Brain microvascular endothelial cell (primary cell): ENCODE data around the gene GGNBP2.
"Not testable (repeated sequence)": the region's sequence is repeated elsewhere in the genome, so short reads cannot be mapped to it uniquely, and the experiment has no call there.

Experiments used
- DNase-seq: peaks from one replicate; pipeline ENCODE4 v3.0.0-alpha.2; 2020
- H3K27ac ChIP-seq: fragments of 250-450 bp; sonication (Bioruptor Pico); 2 replicates; pipeline ENCODE4 v1.5.1; 2020; ENCODE audit warnings: mild to moderate bottlenecking, moderate library complexity
- H3K27me3 ChIP-seq: fragments of 250-450 bp; sonication (Bioruptor Pico); replicated peaks from 2 replicates; pipeline ENCODE4 v1.5.1; 2020; ENCODE audit warnings: mild to moderate bottlenecking
- H3K36me3 ChIP-seq: fragments of 250-450 bp; sonication (Bioruptor Pico); replicated peaks from 2 replicates; pipeline ENCODE4 v1.5.1; 2020; ENCODE audit warnings: mild to moderate bottlenecking
- H3K4me3 ChIP-seq: 2 replicates; pipeline ENCODE4 v1.5.1; 2011; ENCODE audit warnings: low read depth, mild to moderate bottlenecking, control low read depth, low read length, moderate library complexity
- in situ Hi-C: cut with HindIII; loops from 2 replicates; pipeline ENCODE4 v1.10.0; 2017; ENCODE audit warnings: low sequenced_read_pairs, low pct_ligation_motif_present
- TF ChIP-seq, protein P1 (sequence below): IDR thresholded peaks from 2 replicates; pipeline ENCODE4 v1.5.1; 2011; ENCODE audit warnings: low read depth, mild to moderate bottlenecking, moderate library complexity, low read length, control low read depth, inconsistent platforms; ENCODE audit errors: missing control alignments

The GGNBP2 gene

DNA sequence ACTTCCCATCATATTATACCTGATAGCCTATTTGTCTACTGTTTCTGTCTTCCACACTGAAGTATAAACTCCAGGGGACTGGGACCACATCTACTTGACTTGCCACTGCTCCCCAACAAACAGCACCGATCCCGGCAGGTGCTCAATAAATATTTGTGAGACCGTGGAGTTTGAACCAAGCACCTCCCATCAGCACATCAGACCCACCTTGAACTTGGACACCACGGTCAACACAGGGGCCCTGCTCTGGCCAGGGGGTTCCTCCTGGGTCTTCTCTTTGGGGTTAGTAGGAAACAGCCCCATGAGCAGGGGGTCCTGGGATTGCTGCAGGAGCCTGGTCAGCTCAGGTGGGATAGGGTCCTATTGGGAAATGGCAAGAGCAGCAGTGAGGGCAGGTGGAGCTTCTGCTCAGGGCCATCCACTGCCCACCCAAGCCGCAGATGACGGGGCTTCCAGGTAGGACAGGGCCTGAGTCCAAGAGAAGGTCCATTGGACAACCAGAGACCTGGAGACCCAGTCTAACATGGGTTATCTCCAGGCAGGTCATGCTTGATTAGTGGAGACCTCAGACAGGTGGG lies 38.4 kb upstream of the GGNBP2 start:
- in situ Hi-C loops, result no loop called here

DNA sequence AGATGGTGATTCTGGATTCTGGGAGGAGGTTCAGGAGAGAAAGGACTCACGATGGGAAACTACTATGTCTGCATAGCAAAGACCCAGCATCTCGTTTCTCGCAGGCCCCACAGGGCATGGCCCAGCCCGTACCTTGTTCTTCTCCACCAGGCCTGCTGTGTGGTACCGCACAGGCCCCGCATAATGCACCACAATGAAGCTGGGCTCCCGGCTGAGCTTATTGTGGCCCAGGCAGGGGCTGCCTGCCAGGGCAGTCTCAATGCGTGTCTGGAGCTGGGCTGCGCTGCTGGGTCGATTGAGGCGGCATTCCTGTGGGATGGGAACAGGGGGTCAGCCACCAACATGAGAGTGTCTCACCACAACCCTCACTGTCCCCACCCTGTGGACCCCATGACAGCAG lies 37.9 kb upstream of the GGNBP2 start:
- H3K36me3 ChIP-seq, result peaks cover 12% of the 10 kb centered on the region
- DNase-seq, result no peak
- H3K4me3 ChIP-seq, result no peak overlapping the region
- H3K27me3 ChIP-seq, result no peaks in the 10 kb centered on the region
- H3K27ac ChIP-seq, result no peak overlapping the region
- in situ Hi-C loops, result no loop called here
- TF ChIP-seq, protein P1, sequence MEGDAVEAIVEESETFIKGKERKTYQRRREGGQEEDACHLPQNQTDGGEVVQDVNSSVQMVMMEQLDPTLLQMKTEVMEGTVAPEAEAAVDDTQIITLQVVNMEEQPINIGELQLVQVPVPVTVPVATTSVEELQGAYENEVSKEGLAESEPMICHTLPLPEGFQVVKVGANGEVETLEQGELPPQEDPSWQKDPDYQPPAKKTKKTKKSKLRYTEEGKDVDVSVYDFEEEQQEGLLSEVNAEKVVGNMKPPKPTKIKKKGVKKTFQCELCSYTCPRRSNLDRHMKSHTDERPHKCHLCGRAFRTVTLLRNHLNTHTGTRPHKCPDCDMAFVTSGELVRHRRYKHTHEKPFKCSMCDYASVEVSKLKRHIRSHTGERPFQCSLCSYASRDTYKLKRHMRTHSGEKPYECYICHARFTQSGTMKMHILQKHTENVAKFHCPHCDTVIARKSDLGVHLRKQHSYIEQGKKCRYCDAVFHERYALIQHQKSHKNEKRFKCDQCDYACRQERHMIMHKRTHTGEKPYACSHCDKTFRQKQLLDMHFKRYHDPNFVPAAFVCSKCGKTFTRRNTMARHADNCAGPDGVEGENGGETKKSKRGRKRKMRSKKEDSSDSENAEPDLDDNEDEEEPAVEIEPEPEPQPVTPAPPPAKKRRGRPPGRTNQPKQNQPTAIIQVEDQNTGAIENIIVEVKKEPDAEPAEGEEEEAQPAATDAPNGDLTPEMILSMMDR, result no peak

More for the DNA sequence above, 38.4 kb upstream of the GGNBP2 start:
- no peaks in the 10 kb centered on the region for H3K27me3 ChIP-seq
- no peak for DNase-seq
- H3K27ac ChIP-seq, result no peak overlapping the region
- no peak overlapping the region for H3K4me3 ChIP-seq
- H3K36me3 ChIP-seq, result peaks cover 12% of the 10 kb centered on the region
- TF ChIP-seq, protein P1, result no peak

DNA sequence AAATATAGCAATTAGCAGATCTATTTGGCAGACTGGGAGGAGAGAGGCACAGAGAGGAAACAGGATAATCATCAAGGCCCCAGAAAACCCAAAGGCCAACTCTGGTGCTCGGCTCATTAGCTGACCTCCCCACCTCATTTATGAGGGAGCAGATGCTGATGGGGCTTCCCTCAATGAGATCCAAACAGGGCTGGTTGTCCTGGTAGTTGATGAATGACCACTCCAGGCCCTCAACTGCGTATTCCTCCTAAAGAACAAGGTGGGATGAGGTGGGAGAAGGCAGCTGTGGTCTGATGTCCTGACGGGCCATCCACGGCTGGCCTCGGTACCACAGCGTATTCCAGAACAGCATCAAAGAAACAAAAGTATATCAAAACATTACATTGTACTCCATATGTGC lies 37.5 kb upstream of the GGNBP2 start:
- H3K27ac ChIP-seq, result no peak overlapping the region
- no peak for DNase-seq
- TF ChIP-seq, protein P1, result no peak
- no peaks in the 10 kb centered on the region for H3K27me3 ChIP-seq
- no peak overlapping the region for H3K4me3 ChIP-seq
- peaks cover 12% of the 10 kb centered on the region for H3K36me3 ChIP-seq
- in situ Hi-C loops, result no loop called here

DNA sequence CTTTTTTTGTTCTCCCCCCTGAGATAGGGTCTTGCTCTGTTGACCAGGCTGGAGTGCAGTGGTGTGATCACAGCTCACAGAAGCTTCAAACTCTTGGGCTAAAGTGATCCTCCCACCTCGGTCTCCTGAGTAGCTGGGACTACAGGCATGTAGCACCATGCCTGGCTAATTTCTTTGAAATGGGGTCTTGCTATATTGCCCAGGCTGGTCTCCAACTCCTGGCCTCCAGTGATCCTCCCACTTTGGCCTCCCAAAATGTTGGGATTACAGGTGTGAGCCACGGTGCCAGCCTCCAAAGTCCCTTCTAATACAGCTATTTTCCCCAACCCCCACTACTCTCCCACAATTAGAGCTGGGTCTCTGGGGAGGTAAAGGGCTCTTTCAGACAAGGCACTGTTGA lies 36.3 kb upstream of the GGNBP2 start:
- H3K27me3 ChIP-seq, DNase-seq, H3K4me3 ChIP-seq, H3K27ac ChIP-seq, in situ Hi-C loops: not testable (repeated sequence)
- peaks cover 16% of the 10 kb centered on the region for H3K36me3 ChIP-seq

DNA sequence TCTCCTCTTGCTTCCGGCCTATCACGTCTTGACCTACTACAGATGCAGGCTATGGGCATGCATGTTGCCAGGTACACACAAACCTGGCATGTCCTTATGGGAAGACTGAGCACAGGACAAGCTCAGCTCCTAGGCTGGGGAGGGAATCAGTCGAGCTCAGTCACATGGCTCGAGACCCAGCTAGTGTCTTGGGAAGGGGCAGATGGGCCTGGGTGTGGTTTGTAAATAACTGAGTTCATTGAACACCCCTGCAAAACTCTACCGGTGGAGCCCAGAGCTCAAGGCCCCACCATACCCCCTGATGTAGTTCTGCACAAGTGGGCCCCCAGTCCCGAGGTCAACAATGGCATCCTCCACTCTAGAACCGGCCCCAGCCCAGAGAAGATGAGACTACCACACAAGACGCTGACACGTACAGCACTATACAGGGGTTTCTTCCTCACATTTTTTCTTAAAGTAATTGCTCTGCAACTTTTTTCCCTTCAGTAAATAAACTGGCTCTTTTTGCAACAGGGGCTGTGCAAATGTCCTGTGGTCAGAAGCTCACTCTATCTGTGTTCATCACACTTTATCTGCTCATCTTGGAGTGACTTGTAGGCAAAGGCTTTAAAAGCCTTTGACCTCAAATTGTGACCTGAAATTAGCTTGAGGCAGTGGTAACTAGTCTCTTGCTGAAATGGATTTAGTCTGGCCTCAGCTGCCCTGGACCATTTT lies 35.3 kb upstream of the GGNBP2 start:
- TF ChIP-seq, protein P1, result no peak
- H3K27me3 ChIP-seq, result no peaks in the 10 kb centered on the region
- DNase-seq, result no peak
- in situ Hi-C loops, result no loop called here
- peaks cover 18% of the 10 kb centered on the region for H3K36me3 ChIP-seq
- no peak overlapping the region for H3K27ac ChIP-seq
- no peak overlapping the region for H3K4me3 ChIP-seq

DNA sequence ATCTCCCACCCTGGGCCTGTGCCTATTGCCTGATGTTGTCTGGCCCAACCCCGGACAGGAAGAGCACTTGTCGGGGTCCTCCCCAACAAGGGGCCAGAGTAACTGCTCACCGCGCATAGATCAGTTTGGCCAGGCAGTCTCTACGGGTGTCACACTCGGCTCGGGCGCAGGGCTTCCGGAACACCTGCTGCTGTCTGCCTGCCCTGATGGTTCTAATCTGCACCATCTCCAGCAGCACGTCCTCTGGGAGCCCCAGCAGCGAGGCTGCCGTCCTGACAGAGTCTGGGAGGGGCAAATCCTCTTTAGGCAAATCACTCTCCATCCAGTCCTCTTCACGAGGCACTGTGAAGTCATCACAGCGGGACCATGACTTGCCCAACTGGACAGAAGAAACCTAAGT lies 34.1 kb upstream of the GGNBP2 start:
- Histone ChIP-seq H3K27ac (no peak overlapping the region), H3K27me3 (no peaks in the 10 kb centered on the region), H3K4me3 (no peak overlapping the region), H3K36me3 (peaks cover 22% of the 10 kb centered on the region)
- in situ Hi-C loops, result no loop called here
- TF ChIP-seq, protein P1, result no peak
- no peak for DNase-seq
